Measurements from ENCODE around the gene NGLY1. TPM values are rescaled to one million over a fixed set of nuclear protein-coding genes. Genes with fewer than 3 reads are reported as not detected.

The NGLY1 gene
- total and polyA plus RNA-seq, 10 of the 15 experiments (the other 5 are each of a cell fraction or from before 2014, with no cell fraction given), result 29.8 to 73.5 (median 47.0) TPM

- TF ChIP-seq PBX3 (IDR thresholded peaks at IDR 0.05; ENCODE audit: insufficient replicate concordance, low read depth, low read length) (no peak), MTA3 (IDR thresholded peaks at IDR 0.05; ENCODE audit: borderline replicate concordance, low read length) (no peak; the same call in 1 of the 2 replicates), REST (IDR thresholded peaks at IDR 0.05; ENCODE audit: low read depth, low read length) (no peak), SREBF1 (IDR thresholded peaks at IDR 0.05; ENCODE audit: low read length) (no peak), POU2F2 (IDR thresholded peaks at IDR 0.05; ENCODE audit: borderline replicate concordance, low read depth, low read length) (no peak), ZBTB40 (IDR thresholded peaks at IDR 0.05; ENCODE audit: borderline replicate concordance) (0 out of 2 replicates have a peak, but pooled peaks have one; percentile 14), RELB (IDR thresholded peaks at IDR 0.05; ENCODE audit: low read depth) (peak; percentile 74), ZNF24 (IDR thresholded peaks at IDR 0.05) (no peak), E2F4 (IDR thresholded peaks at IDR 0.05; ENCODE audit: low read depth, low read length) (no peak), POLR2A (IDR thresholded peaks at IDR 0.05; ENCODE audit: low read depth, low read length) (peak; percentile 91)
These were observed 6.6 kb upstream of the NGLY1 start, which contains the start of gene OXSM (continued) for GRCh38 chr3:25789596-25790556.

Data from GM12878 (cell line).